PFSK-1 (cell line): ENCODE results near the gene MIB2.

Source experiments
- FOXP2 ChIP-seq: optimal IDR thresholded peaks from 2 replicates; pipeline ENCODE3; 2011; ENCODE audit warnings: borderline replicate concordance, control low read depth, inconsistent platforms; ENCODE audit not compliant: insufficient read depth; ENCODE audit errors: extremely low read length, extremely low read depth
- POLR2AphosphoS5 ChIP-seq: IDR thresholded peaks from 2 replicates; pipeline ENCODE4 v1.6.1; 2012; ENCODE audit warnings: low read depth, mild to moderate bottlenecking, control low read depth, low read length, moderate library complexity
- SIN3A ChIP-seq: IDR thresholded peaks from 2 replicates; pipeline ENCODE4 v1.6.1; 2012; ENCODE audit warnings: mild to moderate bottlenecking, low read length, moderate library complexity, borderline replicate concordance; ENCODE audit not compliant: insufficient read depth
- TAF1 ChIP-seq: IDR thresholded peaks from 2 replicates; pipeline ENCODE4 v1.6.1; 2012; ENCODE audit warnings: low read length, control low read depth, borderline replicate concordance; ENCODE audit not compliant: insufficient read depth

- no peak for TF ChIP-seq POLR2AphosphoS5
- no peak for TF ChIP-seq TAF1
- TF ChIP-seq SIN3A, result no peak
- no peak for TF ChIP-seq FOXP2
These were observed 11.2 kb downstream of the MIB2 start for GRCh38 chr1:1626207-1627141.
